GM23248 (cell line): ENCODE measurements around the gene EFNA2.

Source experiments
- EZH2 ChIP-seq: fragments of 200-600 bp; sonication (generic); IDR thresholded peaks from 2 replicates; pipeline ENCODE4 v1.6.1; 2018; ENCODE audit warnings: antibody characterized with exemption, mild to moderate bottlenecking; ENCODE audit not compliant: insufficient read depth, poor library complexity, severe bottlenecking
- EZH2phosphoT487 ChIP-seq: fragments of 200-600 bp; sonication (generic); IDR thresholded peaks from 2 replicates; pipeline ENCODE4 v1.6.1; 2018; ENCODE audit warnings: antibody characterized with exemption, moderate library complexity, mild to moderate bottlenecking, low read depth; ENCODE audit not compliant: insufficient read depth

- TF ChIP-seq EZH2 (no peak), EZH2phosphoT487 (no peak)
These were observed 29.9 kb downstream of the EFNA2 start for GRCh38 chr19:1315470-1316166.
